ENCODE measurements around the gene TSPAN4.

DNA sequence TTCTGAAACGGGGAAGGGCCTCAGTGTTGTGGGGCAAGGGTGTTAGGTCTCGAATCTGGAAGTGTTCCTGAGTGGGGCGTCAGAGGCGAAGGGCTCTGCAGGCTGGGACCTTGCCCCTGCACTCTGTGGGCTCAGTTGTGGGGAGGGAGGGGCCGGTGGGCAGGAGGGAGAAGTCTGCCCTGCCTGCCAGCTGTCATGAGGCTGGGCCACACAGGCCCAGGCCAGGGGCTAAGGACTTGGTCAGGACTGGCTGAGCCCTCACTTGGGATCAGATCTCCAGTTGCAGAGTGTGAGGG lies 14.8 kb upstream of the TSPAN4 start, which contains the start of gene CRACR2B:
- TF ChIP-seq, protein P1, sequence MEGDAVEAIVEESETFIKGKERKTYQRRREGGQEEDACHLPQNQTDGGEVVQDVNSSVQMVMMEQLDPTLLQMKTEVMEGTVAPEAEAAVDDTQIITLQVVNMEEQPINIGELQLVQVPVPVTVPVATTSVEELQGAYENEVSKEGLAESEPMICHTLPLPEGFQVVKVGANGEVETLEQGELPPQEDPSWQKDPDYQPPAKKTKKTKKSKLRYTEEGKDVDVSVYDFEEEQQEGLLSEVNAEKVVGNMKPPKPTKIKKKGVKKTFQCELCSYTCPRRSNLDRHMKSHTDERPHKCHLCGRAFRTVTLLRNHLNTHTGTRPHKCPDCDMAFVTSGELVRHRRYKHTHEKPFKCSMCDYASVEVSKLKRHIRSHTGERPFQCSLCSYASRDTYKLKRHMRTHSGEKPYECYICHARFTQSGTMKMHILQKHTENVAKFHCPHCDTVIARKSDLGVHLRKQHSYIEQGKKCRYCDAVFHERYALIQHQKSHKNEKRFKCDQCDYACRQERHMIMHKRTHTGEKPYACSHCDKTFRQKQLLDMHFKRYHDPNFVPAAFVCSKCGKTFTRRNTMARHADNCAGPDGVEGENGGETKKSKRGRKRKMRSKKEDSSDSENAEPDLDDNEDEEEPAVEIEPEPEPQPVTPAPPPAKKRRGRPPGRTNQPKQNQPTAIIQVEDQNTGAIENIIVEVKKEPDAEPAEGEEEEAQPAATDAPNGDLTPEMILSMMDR (IDR thresholded peaks at IDR 0.05), result no peak
- no peak for TF ChIP-seq EP300 (IDR thresholded peaks at IDR 0.05; ENCODE audit: low read depth)
